A549 (cell line): Measurements from ENCODE around the gene DENND6B. TPM values are rescaled to one million over a fixed set of nuclear protein-coding genes. Genes with fewer than 3 reads are reported as not detected.

Experiments used
- ATAC-seq, 2 experiments: fragments of 200-7000 bp in 1 of 2; fragments of >200 bp in 1 of 2; cut with Nextera tagmentation in 1 of 2; cut with Tn5 transposase in 1 of 2; 3 replicates each; pipeline versions ENCODE4 v1.8.0 to v1.9.1; 2018 to 2020; ENCODE audit warnings: mild to moderate bottlenecking in 1 of 2, moderate library complexity in 1 of 2
- CTCF ChIA-PET: fragments of 300-600 bp; sonication (Branson Sonifier 250); formaldehyde crosslinking; extraction: SDS; loops from one replicate; lab custom pipeline; 2021; ENCODE audit warnings: antibody characterized with exemption, inconsistent platforms; lab: Yijun Ruan, JAX
- POLR2A ChIA-PET: fragments of 350-600 bp; formaldehyde crosslinking; extraction: SDS; loops from one replicate; lab custom pipeline; 2021; ENCODE audit warnings: antibody characterized with exemption, inconsistent platforms; lab: Yijun Ruan, JAX
- DNase-seq, 2 experiments: peaks; one replicate each; pipeline versions ENCODE4 v3.0.0 to v3.0.0-alpha.2; 2011 to 2016; ENCODE audit warnings: low read depth in 1 of 2, low spot score in 1 of 2
- FAIRE-seq: peaks from 2 replicates; lab custom pipeline; 2011; peaks lifted over from hg19 to GRCh38; lab: Jason Lieb, UNC
- H3K27ac ChIP-seq, 2 experiments: fragments of >200 bp; sonication (Bioruptor Twin); formaldehyde crosslinking; 3 replicates each; pipeline ENCODE4 v1.5.1; 2016 to 2017
- H3K4me1 ChIP-seq: fragments of >200 bp; sonication (Bioruptor Twin); formaldehyde crosslinking; 3 replicates; pipeline ENCODE4 v1.6.1; 2016
- H3K4me2 ChIP-seq: fragments of >200 bp; sonication (Bioruptor Twin); formaldehyde crosslinking; 3 replicates; pipeline ENCODE4 v1.6.1; 2016
- H3K4me3 ChIP-seq: fragments of >200 bp; sonication (Bioruptor Twin); formaldehyde crosslinking; 3 replicates; pipeline ENCODE4 v1.5.1; 2016
- H3K9me3 ChIP-seq: fragments of >200 bp; sonication (Bioruptor Twin); formaldehyde crosslinking; 3 replicates; pipeline ENCODE4 v1.6.1; 2016
- BCL3 ChIP-seq: fragments of >200 bp; sonication (Bioruptor Twin); formaldehyde crosslinking; IDR thresholded peaks from 3 replicates; pipeline ENCODE4 v1.6.1; 2016
- CEBPB ChIP-seq, 2 experiments: fragments of >200 bp in 1 of 2; sonication (Bioruptor Twin) in 1 of 2; formaldehyde crosslinking in 1 of 2; IDR thresholded peaks; 2 replicates each; pipeline ENCODE4 v1.6.1; 2012 to 2016
- CHD2 ChIP-seq: fragments of 150-350 bp; IDR thresholded peaks from 2 replicates; pipeline ENCODE4 v1.6.1; 2014; ENCODE audit warnings: low read length; ENCODE audit not compliant: partially characterized antibody
- CTCF ChIP-seq: fragments of >200 bp; sonication (Bioruptor Twin); formaldehyde crosslinking; IDR thresholded peaks from 3 replicates; pipeline ENCODE4 v1.5.1; 2016
- E2F6 ChIP-seq: IDR thresholded peaks from 2 replicates; pipeline ENCODE4 v1.6.1; 2012; ENCODE audit warnings: low read depth, borderline replicate concordance
- FOSB ChIP-seq: fragments of 250-450 bp; sonication (Bioruptor Pico); IDR thresholded peaks from 2 replicates; pipeline ENCODE4 v1.5.0; 2020; ENCODE audit warnings: mild to moderate bottlenecking, moderate library complexity
- HOXB5 ChIP-seq: fragments of 250-450 bp; sonication (Bioruptor Pico); IDR thresholded peaks from 2 replicates; pipeline ENCODE4 v1.5.0; 2020; ENCODE audit warnings: mild to moderate bottlenecking, moderate library complexity
- JUN ChIP-seq, 2 experiments: fragments of >200 bp; sonication (Bioruptor Twin); formaldehyde crosslinking; IDR thresholded peaks; 2 replicates in 1 of 2; 3 replicates in 1 of 2; pipeline ENCODE4 v1.6.1; 2016 to 2017
- PBX3 ChIP-seq: IDR thresholded peaks from 2 replicates; pipeline ENCODE4 v1.6.1; 2012
- POLR2A ChIP-seq: IDR thresholded peaks from 2 replicates; pipeline ENCODE4 v1.6.1; 2012; ENCODE audit warnings: mild to moderate bottlenecking, low read length
- ZFP36 ChIP-seq: fragments of 450-650 bp; IDR thresholded peaks from 2 replicates; pipeline ENCODE4 v1.6.1; 2014; ENCODE audit warnings: borderline replicate concordance; ENCODE audit not compliant: partially characterized antibody
- ZNF302 ChIP-seq: fragments of 250-450 bp; sonication (Bioruptor Pico); IDR thresholded peaks from 2 replicates; pipeline ENCODE4 v1.9.0; 2021; ENCODE audit warnings: inconsistent platforms, mild to moderate bottlenecking, moderate library complexity
- WGBS: methylation state at CpG from one replicate; pipeline ENCODE4 v1.1.6; 2017; ENCODE audit errors: missing lambda C conversion rate; 5-methylcytosine and 5-hydroxymethylcytosine counted together
- polyA plus RNA-seq, 4 experiments: library from polyadenylated mRNA; depleted of rRNA in 3 of 4; stranded (reverse); fragments of >200 nt; fragmentation: RNase III in 1 of 4; extraction: RNeasy Plus Mini Kit Qiagen cat#74134 plus additional on column Dnase treatment in 1 of 4; gene quantifications; 2 replicates in 3 of 4; 3 replicates in 1 of 4; pipeline ENCODE4 v1.2.3, GENCODE V29; 2011 to 2017

Gene DENND6B
- polyA plus RNA-seq, 2 of the 4 experiments (the other 2 are of a cell fraction): 1.6 to 1.9 TPM

GRCh38 chr22:50308597-50308935 is 18.2 kb downstream of the DENND6B start:
- WGBS: no CpG with 5 or more reads among the region's 7 CpGs
- ATAC-seq (peak in 1 of 2 experiments; percentile 8; a peak in 3 of 6 replicates), FAIRE-seq (no peak), DNase-seq (peak in 1 of 2 experiments; percentile 50)
- TF ChIP-seq CEBPB (IDR thresholded peaks at IDR 0.05): no peak
- TF ChIP-seq E2F6: no peak
- no peak for TF ChIP-seq ZFP36
- no peak for TF ChIP-seq BCL3
- TF ChIP-seq JUN (IDR thresholded peaks at IDR 0.05): no peak
- no peak for TF ChIP-seq CHD2
- no peak for TF ChIP-seq CTCF
- ChIA-PET POLR2A (interaction anchor here (1.6 kb wide), 1 partner anchor 18 kb away, joined by 5 read pairs; the partner anchor contains the start of gene DENND6B), CTCF (interaction anchor here (1.0 to 2.7 kb wide), 3 partner anchors 12 to 36 kb away, joined by 3 to 8 read pairs (median 4); no protein-coding TSS in a partner anchor)
- peak overlapping the region; percentile 53; the same call in 2 of the 3 replicates for H3K4me2 ChIP-seq
- peak overlapping the region; percentile 66 to 100 for H3K27ac ChIP-seq
- no peaks in the 10 kb centered on the region for H3K9me3 ChIP-seq
- H3K4me3 ChIP-seq: no peak overlapping the region
- peaks cover 33% of the 10 kb centered on the region for H3K4me1 ChIP-seq

- TF ChIP-seq PBX3: no peak
- no peak for TF ChIP-seq FOSB (CRISPR knock-in tag)
- Histone ChIP-seq H3K4me3 (no peak overlapping the region), H3K4me1 (peaks cover 38% of the 10 kb centered on the region), H3K27ac (peak overlapping the region; percentile 66 to 100), H3K9me3 (no peaks in the 10 kb centered on the region), H3K4me2 (peak overlapping the region; percentile 53; the same call in 2 of the 3 replicates)
- WGBS: 19% methylated on average over 5 of the region's 19 CpGs
- ChIA-PET POLR2A (interaction anchor here (1.6 kb wide), 1 partner anchor 19 kb away, joined by 5 read pairs; the partner anchor contains the start of gene DENND6B), CTCF (interaction anchor here (1.0 to 2.7 kb wide), 8 partner anchors 13 to 59 kb away, joined by 3 to 13 read pairs (median 4); partner anchors contain the start of gene DENND6B)
- DNase-seq (no peak), FAIRE-seq (no peak), ATAC-seq (0 out of 6 replicates have a peak, but pooled peaks of 1 of the 2 experiments have one; percentile 1)
Observed at GRCh38 chr22:50307890-50308596, 18.8 kb downstream of the DENND6B start.

GRCh38 chr22:50306753-50307749 is 19.8 kb downstream of the DENND6B start, which contains the start of gene PLXNB2:
TSS of gene PLXNB2 (minus strand) at chr22:50307646. CDS start at chr22:50290584, 17,062 bp downstream.
- POLR2A ChIA-PET: interaction anchor here (1.4 to 2.3 kb wide), 3 partner anchors 11 to 20 kb away, joined by 3 to 11 read pairs (median 5); partner anchors contain the start of gene DENND6B
- CTCF ChIA-PET: interaction anchor here (0.9 to 5.7 kb wide), 8 partner anchors 10 to 60 kb away, joined by 3 to 57 read pairs (median 4); partner anchors contain the start of gene DENND6B
- WGBS: 0% methylated on average over 1 of the region's 105 CpGs
- TF ChIP-seq ZNF302 (CRISPR knock-in tag) (no peak), HOXB5 (CRISPR knock-in tag) (no peak), POLR2A (peak; percentile 53), JUN (IDR thresholded peaks at IDR 0.05) (peak in 1 of 2 experiments; percentile 42; a peak in 1 of 5 replicates)
- TF ChIP-seq, all 56 proteins: peak for 2
- Histone ChIP-seq H3K27ac (peak within 1 kb of the TSS; percentile 98 to 100), H3K4me1 (peaks cover 48% of the 10 kb centered on the region), H3K9me3 (no peaks in the 10 kb centered on the region), H3K4me3 (peak within 1 kb of the TSS; percentile 100), H3K4me2 (peak within 1 kb of the TSS; percentile 96)
- FAIRE-seq (no peak), ATAC-seq (no peak), DNase-seq (peak; percentile 40 to 77)
